ENCODE data around the gene ARNT2. TPM values are rescaled to one million over a fixed set of nuclear protein-coding genes. Genes with fewer than 3 reads are reported as not detected.

ARNT2 gene
- polyA plus RNA-seq, 2 of the 4 experiments (the other 2 are of a cell fraction) = 8.9 to 17.0 TPM

DNA sequence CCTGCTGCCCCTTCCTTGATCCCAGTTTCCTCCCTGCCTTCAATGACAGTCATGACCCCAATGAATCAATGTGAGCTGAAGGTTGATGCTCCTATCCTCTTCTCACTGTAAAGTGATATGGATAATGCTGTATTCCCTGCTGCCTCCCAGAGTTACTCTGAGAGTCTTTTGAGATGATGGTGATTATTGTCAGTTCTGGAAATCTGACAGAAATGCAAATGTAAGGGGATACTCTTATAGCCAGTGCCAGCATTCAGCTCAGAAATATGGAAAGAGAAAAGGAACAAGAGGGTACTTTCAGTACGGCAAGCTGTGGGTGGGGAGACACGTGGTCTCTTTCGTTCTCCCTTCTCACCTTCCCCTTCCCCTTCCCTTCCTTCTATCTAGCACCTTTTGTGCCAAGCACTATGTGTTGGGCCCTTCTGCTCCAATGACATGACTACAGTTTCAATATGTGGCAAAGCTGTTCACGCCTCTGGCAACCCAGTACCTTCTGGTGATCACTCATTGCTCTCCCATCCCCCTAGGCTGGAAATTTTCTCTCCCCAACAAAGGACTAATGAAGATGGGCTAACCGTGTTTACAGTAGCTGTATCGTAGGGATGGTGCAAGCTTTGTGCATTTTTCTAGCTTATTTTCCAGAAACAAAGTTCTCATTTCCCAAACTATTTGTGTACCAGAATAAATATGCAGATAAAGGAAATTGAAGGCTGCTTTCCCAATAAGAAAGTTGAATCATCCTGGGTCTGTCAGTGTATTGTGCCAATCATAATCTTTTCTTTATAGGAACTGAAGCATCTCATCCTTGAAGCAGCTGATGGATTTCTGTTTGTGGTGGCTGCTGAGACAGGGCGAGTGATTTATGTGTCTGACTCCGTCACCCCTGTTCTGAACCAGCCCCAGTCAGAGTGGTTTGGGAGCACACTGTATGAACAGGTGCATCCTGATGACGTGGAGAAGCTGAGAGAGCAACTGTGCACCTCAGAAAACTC is 70.3 kb downstream of the ARNT2 start:
- Histone ChIP-seq H3K4me2 (no peak overlapping the region), H3K9me3 (peaks cover 6% of the 10 kb centered on the region; the same call in 2 of the 3 replicates), H3K4me1 (no peaks in the 10 kb centered on the region), H3K4me3 (no peak overlapping the region), H3K27ac (no peak overlapping the region)
- DNase-seq (ENCODE audit: low read depth in 1 of 2, low spot score in 1 of 2) (no peak), ATAC-seq (no peak), FAIRE-seq (peak; percentile 82)
- WGBS (ENCODE audit: missing lambda C conversion rate) = 78% methylated on average over 9 of the region's 9 CpGs
- ChIA-PET POLR2A (no interaction called here), CTCF (interaction anchor here (0.6 to 13.8 kb wide), 20 partner anchors 9 to 791 kb away, joined by 3 to 125 read pairs (median 4); partner anchors contain the start of gene CEMIP)
- no peak for TF ChIP-seq CBX8 (IDR thresholded peaks at IDR 0.05)
- no peak for TF ChIP-seq HOXA7 (CRISPR knock-in tag; IDR thresholded peaks at IDR 0.05)
- TF ChIP-seq RAD21 (conservative IDR thresholded peaks at IDR 0.05 in 1 of 2, IDR thresholded peaks at IDR 0.05 in 1 of 2) = no peak
- no peak for TF ChIP-seq JUN (IDR thresholded peaks at IDR 0.05)
- TF ChIP-seq, protein P1, sequence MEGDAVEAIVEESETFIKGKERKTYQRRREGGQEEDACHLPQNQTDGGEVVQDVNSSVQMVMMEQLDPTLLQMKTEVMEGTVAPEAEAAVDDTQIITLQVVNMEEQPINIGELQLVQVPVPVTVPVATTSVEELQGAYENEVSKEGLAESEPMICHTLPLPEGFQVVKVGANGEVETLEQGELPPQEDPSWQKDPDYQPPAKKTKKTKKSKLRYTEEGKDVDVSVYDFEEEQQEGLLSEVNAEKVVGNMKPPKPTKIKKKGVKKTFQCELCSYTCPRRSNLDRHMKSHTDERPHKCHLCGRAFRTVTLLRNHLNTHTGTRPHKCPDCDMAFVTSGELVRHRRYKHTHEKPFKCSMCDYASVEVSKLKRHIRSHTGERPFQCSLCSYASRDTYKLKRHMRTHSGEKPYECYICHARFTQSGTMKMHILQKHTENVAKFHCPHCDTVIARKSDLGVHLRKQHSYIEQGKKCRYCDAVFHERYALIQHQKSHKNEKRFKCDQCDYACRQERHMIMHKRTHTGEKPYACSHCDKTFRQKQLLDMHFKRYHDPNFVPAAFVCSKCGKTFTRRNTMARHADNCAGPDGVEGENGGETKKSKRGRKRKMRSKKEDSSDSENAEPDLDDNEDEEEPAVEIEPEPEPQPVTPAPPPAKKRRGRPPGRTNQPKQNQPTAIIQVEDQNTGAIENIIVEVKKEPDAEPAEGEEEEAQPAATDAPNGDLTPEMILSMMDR (IDR thresholded peaks at IDR 0.05) = no peak
- TF ChIP-seq, protein P2, sequence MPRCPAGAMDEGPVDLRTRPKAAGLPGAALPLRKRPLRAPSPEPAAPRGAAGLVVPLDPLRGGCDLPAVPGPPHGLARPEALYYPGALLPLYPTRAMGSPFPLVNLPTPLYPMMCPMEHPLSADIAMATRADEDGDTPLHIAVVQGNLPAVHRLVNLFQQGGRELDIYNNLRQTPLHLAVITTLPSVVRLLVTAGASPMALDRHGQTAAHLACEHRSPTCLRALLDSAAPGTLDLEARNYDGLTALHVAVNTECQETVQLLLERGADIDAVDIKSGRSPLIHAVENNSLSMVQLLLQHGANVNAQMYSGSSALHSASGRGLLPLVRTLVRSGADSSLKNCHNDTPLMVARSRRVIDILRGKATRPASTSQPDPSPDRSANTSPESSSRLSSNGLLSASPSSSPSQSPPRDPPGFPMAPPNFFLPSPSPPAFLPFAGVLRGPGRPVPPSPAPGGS (IDR thresholded peaks at IDR 0.05) = no peak
- TF ChIP-seq CBX2 (IDR thresholded peaks at IDR 0.05; ENCODE audit: borderline replicate concordance, low read depth) = no peak
- TF ChIP-seq, protein P3, sequence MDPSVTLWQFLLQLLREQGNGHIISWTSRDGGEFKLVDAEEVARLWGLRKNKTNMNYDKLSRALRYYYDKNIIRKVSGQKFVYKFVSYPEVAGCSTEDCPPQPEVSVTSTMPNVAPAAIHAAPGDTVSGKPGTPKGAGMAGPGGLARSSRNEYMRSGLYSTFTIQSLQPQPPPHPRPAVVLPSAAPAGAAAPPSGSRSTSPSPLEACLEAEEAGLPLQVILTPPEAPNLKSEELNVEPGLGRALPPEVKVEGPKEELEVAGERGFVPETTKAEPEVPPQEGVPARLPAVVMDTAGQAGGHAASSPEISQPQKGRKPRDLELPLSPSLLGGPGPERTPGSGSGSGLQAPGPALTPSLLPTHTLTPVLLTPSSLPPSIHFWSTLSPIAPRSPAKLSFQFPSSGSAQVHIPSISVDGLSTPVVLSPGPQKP (IDR thresholded peaks at IDR 0.05; ENCODE audit: low read depth, low read length) = no peak
- TF ChIP-seq POLR2AphosphoS2 (conservative IDR thresholded peaks at IDR 0.05; ENCODE audit: low read length) = no peak
- no peak for TF ChIP-seq FOSB (CRISPR knock-in tag; IDR thresholded peaks at IDR 0.05)
- no peak for TF ChIP-seq PHF8 (IDR thresholded peaks at IDR 0.05; ENCODE audit: borderline replicate concordance, low read depth)
- no peak for TF ChIP-seq ZNF302 (CRISPR knock-in tag; IDR thresholded peaks at IDR 0.05)
- TF ChIP-seq CHD2 (IDR thresholded peaks at IDR 0.05; ENCODE audit: low read length, partially characterized antibody) = no peak
- TF ChIP-seq NPAS2 (CRISPR knock-in tag; IDR thresholded peaks at IDR 0.05; ENCODE audit: borderline replicate concordance) = no peak
- TF ChIP-seq PBX3 (IDR thresholded peaks at IDR 0.05) = no peak
- no peak for TF ChIP-seq ZC3H11A (IDR thresholded peaks at IDR 0.05)

DNA sequence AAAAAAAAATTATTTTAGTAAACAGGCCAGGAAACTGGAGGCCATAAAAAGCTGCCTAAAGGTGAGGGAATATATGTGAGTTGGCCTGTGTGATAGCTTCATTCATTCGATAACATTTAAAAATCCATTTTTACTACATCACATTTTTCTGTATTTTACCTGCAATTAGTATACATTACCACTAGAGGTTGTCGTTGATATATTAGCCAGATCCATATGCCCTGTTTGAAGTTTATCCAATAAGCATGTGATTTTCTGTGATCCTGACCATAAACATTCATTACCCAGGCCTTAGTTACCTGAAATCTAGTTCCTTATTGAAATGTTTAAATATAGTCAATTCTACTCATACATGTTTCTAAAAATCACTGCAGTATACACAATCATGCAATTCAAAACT is 71.4 kb downstream of the ARNT2 start:
- Histone ChIP-seq H3K4me1 (no peaks in the 10 kb centered on the region), H3K4me2 (no peak overlapping the region), H3K27ac (no peak overlapping the region), H3K9me3 (peaks cover 6% of the 10 kb centered on the region; the same call in 2 of the 3 replicates), H3K4me3 (no peak overlapping the region)
- ATAC-seq (no peak), FAIRE-seq (no peak), DNase-seq (ENCODE audit: low read depth in 1 of 2, low spot score in 1 of 2) (no peak)
- ChIA-PET CTCF (interaction anchor here (0.6 to 13.8 kb wide), 10 partner anchors 11 to 495 kb away, joined by 3 to 125 read pairs (median 5); partner anchors contain the start of gene CEMIP), POLR2A (no interaction called here)
- TF ChIP-seq PBX3 (IDR thresholded peaks at IDR 0.05) (no peak), RAD21 (conservative IDR thresholded peaks at IDR 0.05 in 1 of 2, IDR thresholded peaks at IDR 0.05 in 1 of 2) (peak in 1 of 2 experiments; percentile 35; a peak in 1 of 5 replicates)
- WGBS (ENCODE audit: missing lambda C conversion rate) = 62% methylated on average over 2 of the region's 2 CpGs

All from A549 (cell line).